Right ventricle myocardium inferior (tissue), 1 donor: Measurements from ENCODE around the gene TANC1. TPM values are rescaled to one million over a fixed set of nuclear protein-coding genes. Genes with fewer than 3 reads are reported as not detected.

Experiments
- ATAC-seq: fragments of 200-7000 bp; cut with Tn5 transposase; one replicate; pipeline ENCODE4 v1.9.1; 2020; ENCODE audit warnings: mild to moderate bottlenecking, moderate library complexity
- DNase-seq: peaks from one replicate; pipeline ENCODE4 v3.0.0; 2021; ENCODE audit errors: missing footprints
- intact Hi-C: fragments of 100-400 bp; cut with DNase I; formaldehyde crosslinking; loops from one replicate; pipeline ENCODE4 v1.11.0; 2022
- total RNA-seq: library from RNA; stranded (reverse); fragmentation: NEBNext Ultra II Directional; extraction: Animal tissue kit (Norgen Biotek cat#: 25700); gene quantifications from one replicate; pipeline ENCODE4 v1.2.1, GENCODE V29; 2021
- donor health status: DM: no; HTN: yes; CAD: no; lungs with severe emphysema.

The TANC1 gene
- total RNA-seq, 1 donor from 2014 or later, result 62.4 TPM

GRCh38 chr2:159155791-159156190 is 187.4 kb downstream of the TANC1 start:
- intact Hi-C loops, result no loop called here
- ATAC-seq (no peak), DNase-seq (no peak)

- intact Hi-C loops, result no loop called here
- DNase-seq (no peak), ATAC-seq (no peak)
These were observed 188.4 kb downstream of the TANC1 start for GRCh38 chr2:159156834-159157233.

DNA sequence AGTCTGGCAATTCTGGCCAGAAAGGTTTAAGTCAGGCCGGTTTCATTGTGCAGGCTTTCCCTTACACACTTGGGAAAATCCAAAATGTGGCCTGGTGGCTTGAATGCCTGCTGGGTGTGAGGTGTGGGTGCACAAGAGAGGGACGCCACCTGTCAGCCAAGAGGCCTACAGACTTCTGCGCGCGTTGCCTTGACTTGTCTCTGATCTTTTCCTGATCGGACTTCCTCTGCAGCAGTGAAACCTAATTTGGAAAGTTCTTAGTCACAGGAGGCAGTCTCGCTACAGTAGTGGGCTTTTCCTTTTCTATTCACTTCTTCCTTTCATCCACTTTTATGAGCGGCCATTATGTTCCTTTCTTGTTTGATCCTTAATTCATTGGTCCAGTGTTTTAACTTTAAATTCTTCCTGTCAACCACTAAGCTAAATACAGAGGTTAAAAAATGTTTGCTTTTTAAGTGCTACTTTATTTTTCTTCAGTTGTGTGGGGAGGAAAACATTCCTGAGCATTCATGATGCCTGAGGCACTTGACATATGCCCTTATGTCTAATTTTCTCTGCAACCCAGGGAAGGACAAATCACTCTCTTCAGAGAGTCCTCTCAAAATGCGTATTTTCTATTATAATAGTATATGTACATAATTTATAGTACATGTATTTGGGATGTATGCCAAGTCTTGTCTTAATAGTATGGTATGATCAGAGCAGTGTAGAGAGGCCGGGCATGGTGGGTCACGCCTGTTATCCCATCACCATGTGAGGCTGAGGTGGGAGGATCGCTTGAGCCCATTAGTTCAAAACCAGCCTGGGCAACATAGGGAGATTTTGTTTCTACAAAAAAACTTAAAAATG is 189.1 kb downstream of the TANC1 start:
- intact Hi-C loops, result no loop called here
- no peak for ATAC-seq
- DNase-seq, result no peak

DNA sequence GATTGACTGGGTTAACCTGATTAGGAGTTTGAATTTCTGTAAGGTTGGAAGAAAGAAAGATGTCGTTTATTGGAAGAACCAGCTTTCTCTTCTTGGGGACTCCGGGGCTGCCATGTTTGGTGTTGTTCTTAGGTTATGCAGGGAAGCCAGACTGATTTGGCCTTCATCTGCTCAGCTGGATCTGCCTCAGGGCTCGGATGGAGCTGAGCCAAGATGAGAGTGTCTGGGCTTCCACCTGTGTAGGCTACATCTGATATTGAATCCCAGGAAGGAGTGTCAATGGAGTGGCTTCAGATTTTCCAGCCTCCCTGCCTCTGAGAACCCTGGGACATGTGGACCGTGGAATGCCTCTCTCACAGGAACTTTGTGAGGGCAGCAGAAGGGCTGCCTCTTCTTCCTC is 192.0 kb downstream of the TANC1 start:
- ATAC-seq (no peak), DNase-seq (no peak)
- intact Hi-C loops, result no loop called here

- intact Hi-C loops, result no loop called here
- DNase-seq (no peak), ATAC-seq (no peak)
These were observed 192.5 kb downstream of the TANC1 start for GRCh38 chr2:159160954-159161353.

DNA sequence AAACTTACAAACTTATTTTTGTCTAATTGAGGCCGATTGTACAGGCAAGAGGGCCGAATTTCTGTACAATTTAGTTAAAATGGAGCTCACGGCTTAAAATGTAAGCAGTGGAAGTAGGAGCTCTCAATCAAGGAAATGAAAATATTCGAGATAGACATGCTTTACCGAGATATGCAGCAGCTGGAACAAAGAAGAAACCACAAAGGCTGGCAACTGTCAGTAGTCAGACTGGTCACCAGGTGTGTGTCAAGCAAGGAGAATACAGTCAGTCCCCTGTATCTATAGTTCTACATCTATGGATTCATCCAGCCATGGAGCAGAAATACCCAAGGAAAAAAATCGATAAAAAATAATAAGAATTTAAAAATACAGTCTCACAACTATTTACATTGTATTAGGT is 195.5 kb downstream of the TANC1 start:
- DNase-seq (no peak), ATAC-seq (no peak)
- intact Hi-C loops, result no loop called here

- peak; percentile 85 for ATAC-seq
- intact Hi-C loops, result no loop called here
- no peak for DNase-seq
These were observed 196.0 kb downstream of the TANC1 start for GRCh38 chr2:159164457-159164911.

GRCh38 chr2:159165048-159165447 is 196.6 kb downstream of the TANC1 start:
- DNase-seq (no peak), ATAC-seq (peak; percentile 71)
- intact Hi-C loops, result loop anchor here (1.0 kb wide), 1 partner anchor 30 kb away; no protein-coding TSS in a partner anchor

DNA sequence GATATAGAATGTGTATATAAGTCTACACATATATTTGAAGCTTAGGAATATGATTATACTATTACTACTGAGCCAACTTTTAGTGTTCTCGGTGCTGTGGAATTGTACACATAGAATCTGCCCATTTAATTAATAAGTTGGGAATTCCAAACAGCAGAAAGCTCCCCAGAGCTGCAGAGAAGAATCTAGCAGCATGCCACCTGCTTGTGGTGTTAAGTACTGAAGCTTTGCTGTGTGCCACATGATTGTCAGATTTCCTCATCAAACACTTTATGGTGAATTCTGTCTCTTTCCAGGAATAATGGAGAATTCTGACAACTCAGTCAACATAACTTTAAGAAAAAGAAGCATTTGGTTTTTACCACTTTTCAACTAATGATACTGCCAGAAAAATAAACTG is 200.3 kb downstream of the TANC1 start:
- intact Hi-C loops, result no loop called here
- DNase-seq, result no peak
- ATAC-seq, result no peak

DNA sequence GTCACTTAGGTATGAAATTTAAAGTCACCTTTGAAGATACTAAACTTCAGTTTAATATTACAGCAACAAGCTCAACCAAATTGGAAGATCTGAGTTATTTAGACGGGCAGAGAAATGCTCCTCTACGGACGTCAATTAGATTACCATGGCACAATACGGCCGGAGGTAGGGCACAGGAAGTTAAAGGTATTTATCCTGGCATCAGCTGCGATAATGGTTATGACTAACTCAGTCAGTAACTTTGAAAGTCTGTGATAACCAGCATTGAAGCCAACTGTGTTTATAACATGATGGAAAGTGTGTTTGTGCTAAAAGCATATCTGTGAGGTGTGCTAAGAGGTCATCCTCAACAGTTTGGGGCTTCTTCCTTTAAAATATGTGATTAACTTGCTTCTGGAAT is 200.7 kb downstream of the TANC1 start:
- DNase-seq (no peak), ATAC-seq (no peak)
- intact Hi-C loops, result no loop called here

DNA sequence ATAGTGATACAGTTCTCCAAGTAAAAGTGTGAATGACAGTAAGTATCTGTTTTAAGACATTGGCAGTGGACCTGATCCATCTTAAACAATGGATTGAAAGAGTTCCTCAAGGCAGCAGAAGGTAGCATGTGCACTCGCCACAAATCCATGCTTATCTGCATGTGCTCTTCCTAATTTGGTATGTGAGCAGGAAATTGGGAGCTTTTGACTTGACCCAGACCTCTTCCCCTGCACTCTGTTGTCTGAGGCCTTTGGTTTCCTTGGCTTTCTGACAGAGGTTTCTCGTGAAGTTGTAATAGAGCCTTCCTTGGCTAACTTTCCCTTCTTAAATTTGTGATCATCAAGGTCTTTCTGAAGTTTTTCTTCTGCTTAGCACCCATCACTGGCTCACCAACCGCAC is 204.0 kb downstream of the TANC1 start:
- intact Hi-C loops, result no loop called here
- ATAC-seq, result no peak
- DNase-seq, result no peak

- ATAC-seq (peak; percentile 20), DNase-seq (no peak)
- intact Hi-C loops, result no loop called here
These were observed 206.3 kb downstream of the TANC1 start for GRCh38 chr2:159174759-159175158.

- intact Hi-C loops, result no loop called here
- DNase-seq (no peak), ATAC-seq (peak; percentile 80)
These were observed 206.7 kb downstream of the TANC1 start for GRCh38 chr2:159175182-159175581.

DNA sequence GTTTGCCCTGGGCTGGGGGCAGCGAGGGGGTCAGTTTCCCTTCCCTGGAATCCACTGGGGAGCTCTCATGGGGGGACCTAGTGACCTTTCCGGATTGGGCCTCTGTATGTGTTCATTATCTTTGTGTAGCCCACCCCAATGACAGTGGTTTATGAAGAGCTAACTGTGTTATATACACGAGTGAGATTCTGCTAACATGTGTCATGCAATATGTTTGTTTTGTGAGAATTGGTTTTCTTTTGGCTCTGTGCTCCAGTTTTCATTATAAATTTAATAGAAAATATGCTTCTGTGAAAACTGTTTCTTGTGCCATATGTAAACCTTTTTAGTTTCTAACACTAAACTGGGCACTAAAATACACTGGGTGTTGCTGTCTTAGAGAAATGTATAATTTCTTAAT is 207.5 kb downstream of the TANC1 start:
- ATAC-seq, result no peak
- intact Hi-C loops, result no loop called here
- no peak for DNase-seq

- intact Hi-C loops, result no loop called here
- ATAC-seq (no peak), DNase-seq (no peak)
These were observed 208.1 kb downstream of the TANC1 start for GRCh38 chr2:159176555-159176954.

DNA sequence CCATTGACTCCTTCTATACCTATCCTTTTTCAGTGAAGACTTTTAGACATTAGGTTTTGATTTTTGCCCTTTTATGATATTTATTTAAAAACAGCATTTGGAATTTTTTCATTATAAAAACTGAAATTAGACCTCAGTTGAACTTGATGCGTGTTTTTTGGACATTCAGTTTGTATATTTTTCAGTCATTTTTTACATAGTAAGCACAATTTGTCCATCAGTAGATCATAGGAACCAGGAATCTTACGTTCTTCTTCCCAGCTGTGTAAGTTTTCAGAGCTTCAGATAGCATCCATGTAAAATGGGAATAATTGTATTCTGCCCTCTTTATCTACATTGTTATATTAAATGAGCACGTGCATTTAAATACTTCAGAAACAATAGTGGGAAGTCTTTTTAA is 208.9 kb downstream of the TANC1 start:
- DNase-seq (no peak), ATAC-seq (no peak)
- intact Hi-C loops, result no loop called here

GRCh38 chr2:159177957-159178356 is 209.5 kb downstream of the TANC1 start:
- intact Hi-C loops, result no loop called here
- ATAC-seq (no peak), DNase-seq (no peak)

GRCh38 chr2:159179096-159179495 is 210.7 kb downstream of the TANC1 start:
- ATAC-seq (no peak), DNase-seq (no peak)
- intact Hi-C loops, result no loop called here

GRCh38 chr2:159179696-159180095 is 211.3 kb downstream of the TANC1 start:
- intact Hi-C loops, result no loop called here
- no peak for DNase-seq
- ATAC-seq, result no peak

DNA sequence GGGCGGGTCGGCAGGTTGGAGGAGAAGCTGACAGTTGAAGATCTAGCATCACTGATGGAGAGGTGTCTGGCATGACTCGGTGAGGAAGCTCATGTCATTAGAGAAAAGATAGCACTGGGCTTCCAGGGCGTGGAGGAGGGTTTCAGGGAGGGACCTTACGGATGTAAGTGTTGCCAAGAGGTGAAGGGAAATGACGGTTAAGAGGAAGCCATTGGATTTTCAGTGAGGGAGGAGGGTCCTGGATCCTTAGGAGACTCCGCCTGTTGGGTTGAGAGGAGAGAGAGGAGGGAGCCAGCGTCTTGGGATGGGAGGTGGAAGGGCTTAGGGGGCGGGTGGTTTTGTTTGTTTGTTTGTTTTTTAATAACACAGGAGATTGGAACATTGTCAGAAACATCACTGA is 214.9 kb downstream of the TANC1 start:
- ATAC-seq, result no peak
- intact Hi-C loops, result no loop called here

More for the DNA sequence above, 214.9 kb downstream of the TANC1 start:
- DNase-seq, result no peak
